GM12878 (cell line): Measurements from ENCODE around the gene TMEM150A. TPM values are rescaled to one million over a fixed set of nuclear protein-coding genes. Genes with fewer than 3 reads are reported as not detected.
A peak's percentile ranks its signal among the peaks of the same experiment; 100 is the strongest.

Experiments used
- ATAC-seq: fragments of 200-7000 bp; cut with Tn5 transposase; 3 replicates; pipeline ENCODE4 v1.9.1; 2020; ENCODE audit warnings: mild to moderate bottlenecking, moderate library complexity
- BruUV-seq: library from RNA; stranded (reverse); fragments of 400-500 nt; replicated peaks from 2 replicates; lab custom pipeline; 2021; lab: Mats Ljungman, UMichigan
- CTCF ChIA-PET: fragments of 300-600 bp; sonication (Branson Sonifier 250); formaldehyde crosslinking; extraction: SDS; loops from one replicate; lab custom pipeline; 2021; ENCODE audit warnings: inconsistent platforms; lab: Yijun Ruan, JAX
- POLR2A ChIA-PET: fragments of 350-600 bp; formaldehyde crosslinking; extraction: SDS; loops from one replicate; lab custom pipeline; 2021; ENCODE audit warnings: inconsistent platforms; lab: Charles Lee
- RAD21 ChIA-PET: fragments of 300-600 bp; sonication (Branson Sonifier 250); formaldehyde crosslinking; loops from one replicate; lab custom pipeline; 2023; ENCODE audit warnings: antibody characterized with exemption; ENCODE audit not compliant: unreplicated experiment; lab: Charles Lee
- SMC1A ChIA-PET: fragments of 300-600 bp; sonication (Branson Sonifier 250); formaldehyde crosslinking; loops from one replicate; lab custom pipeline; 2023; ENCODE audit not compliant: unreplicated experiment, uncharacterized antibody; lab: Charles Lee
- DNase-seq: peaks from one replicate; pipeline ENCODE4 v3.0.0-alpha.2; 2011; ENCODE audit warnings: low read depth, low spot score
- FAIRE-seq: peaks from 3 replicates; lab custom pipeline; 2011; peaks lifted over from hg19 to GRCh38; lab: Jason Lieb, UNC
- H2AFZ ChIP-seq: 2 replicates; pipeline ENCODE4 v1.6.0; 2011; ENCODE audit warnings: low read depth, low read length, control low read depth; ENCODE audit not compliant: control insufficient read depth
- H3K27ac ChIP-seq: 2 replicates; pipeline ENCODE4 v1.5.1; 2011; ENCODE audit warnings: control low read depth; ENCODE audit not compliant: control insufficient read depth, insufficient read depth
- H3K27me3 ChIP-seq, 2 experiments: replicated peaks in 1 of 2; 2 replicates each; pipeline versions ENCODE4 v1.6.0 to v1.6.1; 2011; ENCODE audit warnings: low read length in 1 of 2; ENCODE audit not compliant: control insufficient read depth in 2 of 2, insufficient read depth in 2 of 2
- H3K36me3 ChIP-seq, 2 experiments: 2 replicates each; pipeline ENCODE4 v1.5.1; 2011; ENCODE audit warnings: low read length in 1 of 2; ENCODE audit not compliant: control insufficient read depth in 2 of 2, insufficient read depth in 2 of 2
- H3K4me1 ChIP-seq: 2 replicates; pipeline ENCODE4 v1.6.1; 2011; ENCODE audit warnings: mild to moderate bottlenecking, low read length, moderate library complexity, mixed read lengths; ENCODE audit not compliant: control insufficient read depth, insufficient read depth
- H3K4me2 ChIP-seq: 2 replicates; pipeline ENCODE4 v1.6.0; 2011; ENCODE audit warnings: control low read depth; ENCODE audit not compliant: control insufficient read depth, insufficient read depth
- H3K4me3 ChIP-seq: fragments of 200-600 bp; sonication (generic); 2 replicates; pipeline ENCODE4 v1.5.1; 2016
- H3K79me2 ChIP-seq: 2 replicates; pipeline ENCODE4 v1.6.0; 2011; ENCODE audit warnings: low read length; ENCODE audit not compliant: control insufficient read depth, insufficient read depth
- H3K9ac ChIP-seq: 2 replicates; pipeline ENCODE4 v1.8.0; 2011; ENCODE audit warnings: low read length, control low read depth, mixed read lengths; ENCODE audit not compliant: control insufficient read depth, insufficient read depth
- H3K9me3 ChIP-seq: replicated peaks from 3 replicates; pipeline ENCODE4 v1.5.1; 2011; ENCODE audit warnings: mild to moderate bottlenecking, low read length; ENCODE audit not compliant: control insufficient read depth, insufficient read depth
- H4K20me1 ChIP-seq: 2 replicates; pipeline ENCODE4 v1.6.0; 2011; ENCODE audit not compliant: control insufficient read depth, insufficient read depth
- POLR2A ChIP-seq: IDR thresholded peaks from 2 replicates; pipeline ENCODE4 v1.6.1; 2011; ENCODE audit warnings: low read depth, mild to moderate bottlenecking, low read length
- RAD51 ChIP-seq: fragments of 450-650 bp; IDR thresholded peaks from 2 replicates; pipeline ENCODE4 v1.6.1; 2016; ENCODE audit warnings: moderate library complexity, mild to moderate bottlenecking, inconsistent platforms
- WGBS: methylation state at CpG from one replicate; pipeline ENCODE4 v1.1.6; 2016; ENCODE audit warnings: low lambda C conversion rate; ENCODE audit not compliant: insufficient replicate concordance, insufficient coverage; ENCODE audit errors: missing lambda C conversion rate; 5-methylcytosine and 5-hydroxymethylcytosine counted together
- in situ Hi-C: fragments of 300-500 bp; cut with MboI; formaldehyde crosslinking; loops from 9 replicates; pipeline ENCODE4 v1.14.3; 2018; ENCODE audit warnings: mixed read lengths
- intact Hi-C: fragments of 100-400 bp; cut with micrococcal nuclease; formaldehyde crosslinking; loops from one replicate; pipeline ENCODE4 v1.14.2; 2022; ENCODE audit not compliant: unreplicated experiment
- polyA plus RNA-seq, 11 experiments: library from polyadenylated mRNA; depleted of rRNA in 4 of 11; unstranded in 6 of 11; stranded (reverse) in 5 of 11; fragments of >200 nt; fragmentation: Nextera tagmentation in 4 of 11; fragmentation: Illumina TruSeq in 1 of 11; extraction: Ambion mirVana in 4 of 11; extraction: Trizol in 1 of 11; gene quantifications; 1 replicate in 1 of 11; 2 replicates in 10 of 11; pipeline versions ENCODE4 v1.2.1 to v1.2.3, GENCODE V29; 2011 to 2016; ENCODE audit warnings: inconsistent platforms in 2 of 11, missing spikeins in 2 of 11, low read depth in 1 of 11
- total RNA-seq, 4 experiments: library from RNA; depleted of rRNA in 3 of 4; stranded (reverse); fragments of >200 nt in 3 of 4; fragmentation: Illumina TruSeq in 1 of 4; extraction: Trizol in 1 of 4; gene quantifications; 2 replicates each; pipeline versions ENCODE4 v1.2.1 to v1.2.3, GENCODE V29; 2013 to 2021
- TF ChIP-seq, protein P1 (sequence below): IDR thresholded peaks from 2 replicates; pipeline ENCODE4 v1.6.1; 2011; ENCODE audit warnings: borderline replicate concordance, low read depth, mild to moderate bottlenecking, moderate library complexity, low read length; ENCODE audit not compliant: insufficient read depth, poor library complexity, severe bottlenecking

TMEM150A gene
- total and polyA plus RNA-seq, 10 of the 15 experiments (the other 5 are each of a cell fraction or from before 2014, with no cell fraction given): 0.45 to 4.4 (median 2.6) TPM

GRCh38 chr2:85607268-85608215 is 5.0 kb upstream of the TMEM150A start:
- Histone ChIP-seq H3K9me3 (no peaks in the 10 kb centered on the region), H2AFZ (no peak overlapping the region), H3K4me3 (no peak overlapping the region), H3K79me2 (peaks cover 13% of the 10 kb centered on the region), H4K20me1 (no peaks in the 10 kb centered on the region; the same call in 1 of the 2 replicates), H3K36me3 (peaks cover 3 to 17% of the 10 kb centered on the region in 2 experiments; a peak in 3 of 4 replicates), H3K9ac (no peak overlapping the region), H3K4me1 (no peaks in the 10 kb centered on the region), H3K27ac (no peak overlapping the region), H3K4me2 (no peak overlapping the region), H3K27me3 (no peaks in the 10 kb centered on the region)
- SMC1A ChIA-PET: no interaction called here
- BruUV-seq: no TSS peak
- FAIRE-seq: no peak
- ATAC-seq: no peak
- no peak for DNase-seq
- 90% methylated on average over 9 of the region's 9 CpGs for WGBS
- POLR2A ChIA-PET: interaction anchor here (0.7 kb wide), 1 partner anchor 207 kb away, joined by 4 read pairs; no protein-coding TSS in a partner anchor
- CTCF ChIA-PET: interaction anchor here (0.7 kb wide), 1 partner anchor 153 kb away, joined by 4 read pairs; no protein-coding TSS in a partner anchor
- intact Hi-C loops (no loop called here), in situ Hi-C loops (no loop called here)
- RAD21 ChIA-PET: no interaction called here
- TF ChIP-seq, protein P1, sequence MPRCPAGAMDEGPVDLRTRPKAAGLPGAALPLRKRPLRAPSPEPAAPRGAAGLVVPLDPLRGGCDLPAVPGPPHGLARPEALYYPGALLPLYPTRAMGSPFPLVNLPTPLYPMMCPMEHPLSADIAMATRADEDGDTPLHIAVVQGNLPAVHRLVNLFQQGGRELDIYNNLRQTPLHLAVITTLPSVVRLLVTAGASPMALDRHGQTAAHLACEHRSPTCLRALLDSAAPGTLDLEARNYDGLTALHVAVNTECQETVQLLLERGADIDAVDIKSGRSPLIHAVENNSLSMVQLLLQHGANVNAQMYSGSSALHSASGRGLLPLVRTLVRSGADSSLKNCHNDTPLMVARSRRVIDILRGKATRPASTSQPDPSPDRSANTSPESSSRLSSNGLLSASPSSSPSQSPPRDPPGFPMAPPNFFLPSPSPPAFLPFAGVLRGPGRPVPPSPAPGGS: no peak
- TF ChIP-seq RAD51 (no peak), POLR2A (peak; percentile 12; the same call in 1 of the 2 replicates)
